IMR-90 (cell line): ENCODE data around the gene LY9. TPM values are rescaled to one million over a fixed set of nuclear protein-coding genes. Genes with fewer than 3 reads are reported as not detected.

Experiments used
- ATAC-seq: fragments of 200-7000 bp; cut with Tn5 transposase; 2 replicates; pipeline ENCODE4 v1.9.1; 2020; ENCODE audit warnings: low read depth, mild to moderate bottlenecking, moderate library complexity
- BruUV-seq: library from RNA; stranded (reverse); fragments of 400-500 nt; replicated peaks from 2 replicates; lab custom pipeline; 2021; lab: Mats Ljungman, UMichigan
- CTCF ChIA-PET: fragments of 300-600 bp; formaldehyde crosslinking; extraction: SDS; loops from one replicate; lab custom pipeline; 2021; ENCODE audit warnings: antibody characterized with exemption; lab: Yijun Ruan, JAX
- POLR2A ChIA-PET: fragments of 300-600 bp; sonication (Branson Sonifier 250); formaldehyde crosslinking; loops from one replicate; lab custom pipeline; 2022; ENCODE audit warnings: antibody characterized with exemption; ENCODE audit not compliant: unreplicated experiment; lab: Charles Lee
- DNase-seq: peaks from one replicate; pipeline ENCODE4 v3.0.0; 2013
- H2AFZ ChIP-seq: replicated peaks from 2 replicates; pipeline ENCODE3; 2013; ENCODE audit warnings: low read length, mild to moderate bottlenecking; ENCODE audit not compliant: poor library complexity
- H2AK5ac ChIP-seq: 2 replicates; pipeline ENCODE4 v1.6.1; 2013; ENCODE audit warnings: low read depth, low read length, inconsistent platforms
- H2AK9ac ChIP-seq: replicated peaks from 2 replicates; pipeline ENCODE3; 2013; ENCODE audit warnings: mild to moderate bottlenecking, low read depth, low read length, moderate library complexity; ENCODE audit not compliant: poor library complexity
- H2BK120ac ChIP-seq: 2 replicates; pipeline ENCODE4 v1.6.1; 2013; ENCODE audit warnings: low read depth, low read length, inconsistent platforms
- H2BK15ac ChIP-seq: 3 replicates; pipeline ENCODE4 v1.6.1; 2013; ENCODE audit warnings: low read depth, low read length, inconsistent platforms
- H2BK20ac ChIP-seq: 2 replicates; pipeline ENCODE4 v1.6.1; 2013; ENCODE audit warnings: low read depth, mild to moderate bottlenecking, inconsistent platforms, low read length, moderate library complexity
- H2BK5ac ChIP-seq: 2 replicates; pipeline ENCODE4 v1.6.1; 2013; ENCODE audit warnings: mild to moderate bottlenecking, low read depth, low read length, inconsistent platforms; ENCODE audit not compliant: poor library complexity, severe bottlenecking
- H3K14ac ChIP-seq: replicated peaks from 2 replicates; pipeline ENCODE4 v1.6.1; 2013; ENCODE audit warnings: low read depth, low read length, inconsistent platforms
- H3K18ac ChIP-seq: 2 replicates; pipeline ENCODE4 v1.6.1; 2013; ENCODE audit warnings: low read depth, low read length, control low read depth
- H3K23ac ChIP-seq: 2 replicates; pipeline ENCODE4 v1.6.1; 2013; ENCODE audit warnings: low read depth, low read length, inconsistent platforms
- H3K27ac ChIP-seq: 2 replicates; pipeline ENCODE4 v1.5.1; 2013; ENCODE audit warnings: mild to moderate bottlenecking, control low read depth, low read length; ENCODE audit not compliant: insufficient read depth
- H3K27me3 ChIP-seq: 2 replicates; pipeline ENCODE4 v1.6.1; 2013; ENCODE audit warnings: low read length; ENCODE audit not compliant: control insufficient read depth, insufficient read depth
- H3K36me3 ChIP-seq: 2 replicates; pipeline ENCODE4 v1.6.1; 2013; ENCODE audit warnings: low read length, mixed read lengths; ENCODE audit not compliant: control insufficient read depth, insufficient read depth
- H3K4ac ChIP-seq: 2 replicates; pipeline ENCODE4 v1.6.1; 2013; ENCODE audit warnings: low read depth, low read length, inconsistent platforms
- H3K4me1 ChIP-seq: 2 replicates; pipeline ENCODE4 v1.6.1; 2013; ENCODE audit warnings: low read length, mixed read lengths; ENCODE audit not compliant: control insufficient read depth, insufficient read depth
- H3K4me2 ChIP-seq: 2 replicates; pipeline ENCODE4 v1.6.1; 2013; ENCODE audit warnings: low read depth, mild to moderate bottlenecking, control low read depth, low read length, moderate library complexity
- H3K4me3 ChIP-seq: 2 replicates; pipeline ENCODE4 v1.5.1; 2013; ENCODE audit warnings: low read depth, mild to moderate bottlenecking, control low read depth, low read length, moderate library complexity; ENCODE audit not compliant: insufficient read depth
- H3K56ac ChIP-seq: 2 replicates; pipeline ENCODE4 v1.6.1; 2013; ENCODE audit warnings: low read length, inconsistent platforms; ENCODE audit not compliant: insufficient read depth; ENCODE audit errors: extremely low read depth
- H3K79me1 ChIP-seq, 2 experiments: 2 replicates each; pipeline ENCODE4 v1.6.1; 2013; ENCODE audit warnings: low read length in 2 of 2, inconsistent platforms in 1 of 2, low read depth in 1 of 2
- H3K9ac ChIP-seq: 2 replicates; pipeline ENCODE4 v1.6.1; 2013; ENCODE audit warnings: low read depth, low read length, control low read depth
- H3K9me1 ChIP-seq: 2 replicates; pipeline ENCODE4 v1.6.1; 2013; ENCODE audit warnings: low read length, inconsistent platforms; ENCODE audit not compliant: insufficient read depth
- H3K9me3 ChIP-seq: 2 replicates; pipeline ENCODE4 v1.6.1; 2013; ENCODE audit warnings: low read length; ENCODE audit not compliant: control insufficient read depth, insufficient read depth
- H4K20me1 ChIP-seq: 2 replicates; pipeline ENCODE4 v1.6.1; 2013; ENCODE audit warnings: low read length, inconsistent platforms; ENCODE audit not compliant: insufficient read depth
- H4K5ac ChIP-seq: 2 replicates; pipeline ENCODE4 v1.6.1; 2013; ENCODE audit warnings: mild to moderate bottlenecking, low read depth, low read length, control low read depth
- H4K8ac ChIP-seq, 2 experiments: 2 replicates each; pipeline ENCODE4 v1.6.1; 2013; ENCODE audit warnings: low read depth in 2 of 2, low read length in 2 of 2, control low read depth in 1 of 2, inconsistent platforms in 1 of 2
- H4K91ac ChIP-seq: 2 replicates; pipeline ENCODE4 v1.6.1; 2013; ENCODE audit warnings: low read depth, low read length, inconsistent platforms; ENCODE audit not compliant: insufficient read depth
- BHLHE40 ChIP-seq: fragments of 150-350 bp; IDR thresholded peaks from 2 replicates; pipeline ENCODE4 v1.6.1; 2016; ENCODE audit warnings: mild to moderate bottlenecking, low read depth, low read length
- CEBPB ChIP-seq: IDR thresholded peaks from 2 replicates; pipeline ENCODE4 v1.6.1; 2012; ENCODE audit warnings: low read depth, low read length, improper control_type of control experiment
- CHD1 ChIP-seq: IDR thresholded peaks from 2 replicates; pipeline ENCODE4 v1.6.1; 2012; ENCODE audit warnings: low read depth, low read length, improper control_type of control experiment
- CTCF ChIP-seq: conservative IDR thresholded peaks from 2 replicates; pipeline ENCODE4 v1.5.1; 2012; ENCODE audit warnings: mild to moderate bottlenecking, low read depth, low read length, improper control_type of control experiment
- ELK1 ChIP-seq: fragments of 150-350 bp; IDR thresholded peaks from 2 replicates; pipeline ENCODE4 v1.6.1; 2016; ENCODE audit warnings: low read depth, mild to moderate bottlenecking, low read length, moderate library complexity, borderline replicate concordance
- FOS ChIP-seq: fragments of 150-350 bp; IDR thresholded peaks from 2 replicates; pipeline ENCODE4 v1.6.1; 2016; ENCODE audit warnings: low read depth, low read length
- MAFK ChIP-seq: IDR thresholded peaks from 2 replicates; pipeline ENCODE4 v1.6.1; 2012; ENCODE audit warnings: low read depth, low read length, improper control_type of control experiment
- MAZ ChIP-seq: IDR thresholded peaks from 2 replicates; pipeline ENCODE4 v1.6.1; 2012; ENCODE audit warnings: low read depth, mild to moderate bottlenecking, low read length, improper control_type of control experiment, moderate library complexity, borderline replicate concordance
- MXI1 ChIP-seq: IDR thresholded peaks from 2 replicates; pipeline ENCODE4 v1.6.1; 2012; ENCODE audit warnings: low read depth, mild to moderate bottlenecking, low read length, moderate library complexity, borderline replicate concordance
- NFE2L2 ChIP-seq: fragments of 150-350 bp; IDR thresholded peaks from 2 replicates; pipeline ENCODE4 v1.6.1; 2016; ENCODE audit warnings: low read depth, mild to moderate bottlenecking, low read length
- POLR2A ChIP-seq: IDR thresholded peaks from 2 replicates; pipeline ENCODE4 v1.6.1; 2012; ENCODE audit warnings: mild to moderate bottlenecking, low read depth, low read length
- RAD21 ChIP-seq: IDR thresholded peaks from 2 replicates; pipeline ENCODE4 v1.6.1; 2012; ENCODE audit warnings: low read length, improper control_type of control experiment
- RCOR1 ChIP-seq: IDR thresholded peaks from 2 replicates; pipeline ENCODE4 v1.6.1; 2012; ENCODE audit warnings: mild to moderate bottlenecking, low read length, improper control_type of control experiment; ENCODE audit not compliant: insufficient replicate concordance
- RFX5 ChIP-seq: IDR thresholded peaks from 2 replicates; pipeline ENCODE4 v1.8.0; 2012; ENCODE audit warnings: low read depth, mild to moderate bottlenecking, low read length, moderate library complexity
- SMC3 ChIP-seq: fragments of 150-350 bp; IDR thresholded peaks from 2 replicates; pipeline ENCODE4 v1.6.1; 2016; ENCODE audit warnings: low read depth, mild to moderate bottlenecking, antibody characterized with exemption, low read length, moderate library complexity
- USF2 ChIP-seq: fragments of 150-350 bp; IDR thresholded peaks from 2 replicates; pipeline ENCODE4 v1.6.1; 2017; ENCODE audit warnings: mild to moderate bottlenecking, antibody characterized with exemption, low read length, low read depth
- WGBS, 2 experiments: methylation state at CpG; one replicate each; pipeline versions ENCODE4 v1.1.5 to v1.1.7; 2013; ENCODE audit warnings: missing lambda C conversion rate in 2 of 2; ENCODE audit not compliant: insufficient read length in 1 of 2; ENCODE audit errors: extremely low coverage in 2 of 2; 5-methylcytosine and 5-hydroxymethylcytosine counted together
- dilution Hi-C: fragments of 300-500 bp; cut with HindIII; formaldehyde crosslinking; loops from one replicate; pipeline ENCODE4 v1.14.3; 2018; ENCODE audit warnings: low sequenced_read_pairs; ENCODE audit not compliant: unreplicated experiment
- in situ Hi-C: fragments of 300-500 bp; cut with MboI; formaldehyde crosslinking; loops from 3 replicates; pipeline ENCODE4 v1.14.3; 2019; ENCODE audit warnings: low sequenced_read_pairs, inconsistent platforms, mixed read lengths
- intact Hi-C: fragments of 100-400 bp; cut with micrococcal nuclease; formaldehyde crosslinking; loops from 2 replicates; pipeline ENCODE4 v1.10.0; 2022
- polyA plus RNA-seq, 3 experiments: library from polyadenylated mRNA; depleted of rRNA; stranded (reverse); fragments of >200 nt; gene quantifications; 2 replicates each; pipeline ENCODE4 v1.2.3, GENCODE V29; 2012; ENCODE audit warnings: low replicate concordance in 1 of 3
- total RNA-seq: library from RNA; depleted of rRNA; stranded (reverse); fragments of >200 nt; gene quantifications from 2 replicates; pipeline ENCODE4 v1.2.3, GENCODE V29; 2012

LY9 gene
- total and polyA plus RNA-seq, 2 of the 4 experiments (the other 2 are of a cell fraction) = not detected

- DNase-seq (no peak), ATAC-seq (no peak)
- ChIA-PET POLR2A (no interaction called here), CTCF (no interaction called here)
- H3K4ac ChIP-seq = no peak overlapping the region
- H4K20me1 ChIP-seq = no peaks in the 10 kb centered on the region
- TF ChIP-seq POLR2A (no peak), BHLHE40 (no peak), RAD21 (no peak), NFE2L2 (no peak), RFX5 (no peak), RCOR1 (no peak), ELK1 (no peak), MAFK (no peak), CTCF (no peak), SMC3 (no peak), USF2 (no peak), FOS (no peak), MXI1 (no peak), MAZ (no peak), CHD1 (no peak), CEBPB (no peak)
- no peak overlapping the region for H2BK15ac ChIP-seq
- no peaks in the 10 kb centered on the region for H3K36me3 ChIP-seq
- H4K8ac ChIP-seq = no peak overlapping the region
- H3K18ac ChIP-seq = no peak overlapping the region
- no peaks in the 10 kb centered on the region for H3K9me3 ChIP-seq
- no peak overlapping the region for H4K91ac ChIP-seq
- WGBS, 2 experiments = no CpG with 5 or more reads among the region's 10 CpGs
- H2BK120ac ChIP-seq = no peak overlapping the region
- no peak overlapping the region for H3K9ac ChIP-seq
- no peak overlapping the region for H2AK9ac ChIP-seq
- dilution Hi-C loops (no loop called here), intact Hi-C loops (no loop called here), in situ Hi-C loops (no loop called here)
- H2BK5ac ChIP-seq = no peak overlapping the region
- H3K4me1 ChIP-seq = no peaks in the 10 kb centered on the region
- no peak overlapping the region for H2AFZ ChIP-seq
- H3K27ac ChIP-seq = no peak overlapping the region
- no peak overlapping the region for H3K4me3 ChIP-seq
- no peak overlapping the region for H3K56ac ChIP-seq
- no peak overlapping the region for H4K5ac ChIP-seq
- H3K79me1 ChIP-seq = no peaks in the 10 kb centered on the region
- BruUV-seq = no TSS peak
- H3K9me1 ChIP-seq = no peaks in the 10 kb centered on the region
- H2BK20ac ChIP-seq = no peak overlapping the region
- no peak overlapping the region for H3K23ac ChIP-seq
- H3K27me3 ChIP-seq = no peaks in the 10 kb centered on the region; the same call in 1 of the 2 replicates
- H3K14ac ChIP-seq = no peak overlapping the region
- H2AK5ac ChIP-seq = no peak overlapping the region
- no peak overlapping the region for H3K4me2 ChIP-seq
Measured at GRCh38 chr1:160748181-160748877, 47.6 kb upstream of the LY9 start.
